IMR-90 (cell line): ENCODE measurements around the gene MT1H. TPM values are rescaled to one million over a fixed set of nuclear protein-coding genes. Genes with fewer than 3 reads are reported as not detected.

ENCODE experiments used
- ATAC-seq: fragments of 200-7000 bp; cut with Tn5 transposase; 2 replicates; pipeline ENCODE4 v1.9.1; 2020; ENCODE audit warnings: low read depth, mild to moderate bottlenecking, moderate library complexity
- BruUV-seq: library from RNA; stranded (reverse); fragments of 400-500 nt; replicated peaks from 2 replicates; lab custom pipeline; 2021; lab: Mats Ljungman, UMichigan
- CTCF ChIA-PET: fragments of 300-600 bp; formaldehyde crosslinking; extraction: SDS; loops from one replicate; lab custom pipeline; 2021; ENCODE audit warnings: antibody characterized with exemption; lab: Yijun Ruan, JAX
- POLR2A ChIA-PET: fragments of 300-600 bp; sonication (Branson Sonifier 250); formaldehyde crosslinking; loops from one replicate; lab custom pipeline; 2022; ENCODE audit warnings: antibody characterized with exemption; ENCODE audit not compliant: unreplicated experiment; lab: Charles Lee
- DNase-seq: peaks from one replicate; pipeline ENCODE4 v3.0.0; 2013
- H2AFZ ChIP-seq: replicated peaks from 2 replicates; pipeline ENCODE3; 2013; ENCODE audit warnings: low read length, mild to moderate bottlenecking; ENCODE audit not compliant: poor library complexity
- H2AK5ac ChIP-seq: 2 replicates; pipeline ENCODE4 v1.6.1; 2013; ENCODE audit warnings: low read depth, low read length, inconsistent platforms
- H2AK9ac ChIP-seq: replicated peaks from 2 replicates; pipeline ENCODE3; 2013; ENCODE audit warnings: mild to moderate bottlenecking, low read depth, low read length, moderate library complexity; ENCODE audit not compliant: poor library complexity
- H2BK120ac ChIP-seq: 2 replicates; pipeline ENCODE4 v1.6.1; 2013; ENCODE audit warnings: low read depth, low read length, inconsistent platforms
- H2BK15ac ChIP-seq: 3 replicates; pipeline ENCODE4 v1.6.1; 2013; ENCODE audit warnings: low read depth, low read length, inconsistent platforms
- H2BK20ac ChIP-seq: 2 replicates; pipeline ENCODE4 v1.6.1; 2013; ENCODE audit warnings: low read depth, mild to moderate bottlenecking, inconsistent platforms, low read length, moderate library complexity
- H2BK5ac ChIP-seq: 2 replicates; pipeline ENCODE4 v1.6.1; 2013; ENCODE audit warnings: mild to moderate bottlenecking, low read depth, low read length, inconsistent platforms; ENCODE audit not compliant: poor library complexity, severe bottlenecking
- H3K14ac ChIP-seq: replicated peaks from 2 replicates; pipeline ENCODE4 v1.6.1; 2013; ENCODE audit warnings: low read depth, low read length, inconsistent platforms
- H3K18ac ChIP-seq: 2 replicates; pipeline ENCODE4 v1.6.1; 2013; ENCODE audit warnings: low read depth, low read length, control low read depth
- H3K23ac ChIP-seq: 2 replicates; pipeline ENCODE4 v1.6.1; 2013; ENCODE audit warnings: low read depth, low read length, inconsistent platforms
- H3K27ac ChIP-seq: 2 replicates; pipeline ENCODE4 v1.5.1; 2013; ENCODE audit warnings: mild to moderate bottlenecking, control low read depth, low read length; ENCODE audit not compliant: insufficient read depth
- H3K27me3 ChIP-seq: 2 replicates; pipeline ENCODE4 v1.6.1; 2013; ENCODE audit warnings: low read length; ENCODE audit not compliant: control insufficient read depth, insufficient read depth
- H3K36me3 ChIP-seq: 2 replicates; pipeline ENCODE4 v1.6.1; 2013; ENCODE audit warnings: low read length, mixed read lengths; ENCODE audit not compliant: control insufficient read depth, insufficient read depth
- H3K4ac ChIP-seq: 2 replicates; pipeline ENCODE4 v1.6.1; 2013; ENCODE audit warnings: low read depth, low read length, inconsistent platforms
- H3K4me1 ChIP-seq: 2 replicates; pipeline ENCODE4 v1.6.1; 2013; ENCODE audit warnings: low read length, mixed read lengths; ENCODE audit not compliant: control insufficient read depth, insufficient read depth
- H3K4me2 ChIP-seq: 2 replicates; pipeline ENCODE4 v1.6.1; 2013; ENCODE audit warnings: low read depth, mild to moderate bottlenecking, control low read depth, low read length, moderate library complexity
- H3K4me3 ChIP-seq: 2 replicates; pipeline ENCODE4 v1.5.1; 2013; ENCODE audit warnings: low read depth, mild to moderate bottlenecking, control low read depth, low read length, moderate library complexity; ENCODE audit not compliant: insufficient read depth
- H3K56ac ChIP-seq: 2 replicates; pipeline ENCODE4 v1.6.1; 2013; ENCODE audit warnings: low read length, inconsistent platforms; ENCODE audit not compliant: insufficient read depth; ENCODE audit errors: extremely low read depth
- H3K79me1 ChIP-seq, 2 experiments: 2 replicates each; pipeline ENCODE4 v1.6.1; 2013; ENCODE audit warnings: low read length in 2 of 2, inconsistent platforms in 1 of 2, low read depth in 1 of 2
- H3K9ac ChIP-seq: 2 replicates; pipeline ENCODE4 v1.6.1; 2013; ENCODE audit warnings: low read depth, low read length, control low read depth
- H3K9me1 ChIP-seq: 2 replicates; pipeline ENCODE4 v1.6.1; 2013; ENCODE audit warnings: low read length, inconsistent platforms; ENCODE audit not compliant: insufficient read depth
- H3K9me3 ChIP-seq: 2 replicates; pipeline ENCODE4 v1.6.1; 2013; ENCODE audit warnings: low read length; ENCODE audit not compliant: control insufficient read depth, insufficient read depth
- H4K20me1 ChIP-seq: 2 replicates; pipeline ENCODE4 v1.6.1; 2013; ENCODE audit warnings: low read length, inconsistent platforms; ENCODE audit not compliant: insufficient read depth
- H4K5ac ChIP-seq: 2 replicates; pipeline ENCODE4 v1.6.1; 2013; ENCODE audit warnings: mild to moderate bottlenecking, low read depth, low read length, control low read depth
- H4K8ac ChIP-seq, 2 experiments: 2 replicates each; pipeline ENCODE4 v1.6.1; 2013; ENCODE audit warnings: low read depth in 2 of 2, low read length in 2 of 2, control low read depth in 1 of 2, inconsistent platforms in 1 of 2
- H4K91ac ChIP-seq: 2 replicates; pipeline ENCODE4 v1.6.1; 2013; ENCODE audit warnings: low read depth, low read length, inconsistent platforms; ENCODE audit not compliant: insufficient read depth
- BHLHE40 ChIP-seq: fragments of 150-350 bp; IDR thresholded peaks from 2 replicates; pipeline ENCODE4 v1.6.1; 2016; ENCODE audit warnings: mild to moderate bottlenecking, low read depth, low read length
- CHD1 ChIP-seq: IDR thresholded peaks from 2 replicates; pipeline ENCODE4 v1.6.1; 2012; ENCODE audit warnings: low read depth, low read length, improper control_type of control experiment
- ELK1 ChIP-seq: fragments of 150-350 bp; IDR thresholded peaks from 2 replicates; pipeline ENCODE4 v1.6.1; 2016; ENCODE audit warnings: low read depth, mild to moderate bottlenecking, low read length, moderate library complexity, borderline replicate concordance
- MAFK ChIP-seq: IDR thresholded peaks from 2 replicates; pipeline ENCODE4 v1.6.1; 2012; ENCODE audit warnings: low read depth, low read length, improper control_type of control experiment
- MAZ ChIP-seq: IDR thresholded peaks from 2 replicates; pipeline ENCODE4 v1.6.1; 2012; ENCODE audit warnings: low read depth, mild to moderate bottlenecking, low read length, improper control_type of control experiment, moderate library complexity, borderline replicate concordance
- MXI1 ChIP-seq: IDR thresholded peaks from 2 replicates; pipeline ENCODE4 v1.6.1; 2012; ENCODE audit warnings: low read depth, mild to moderate bottlenecking, low read length, moderate library complexity, borderline replicate concordance
- NFE2L2 ChIP-seq: fragments of 150-350 bp; IDR thresholded peaks from 2 replicates; pipeline ENCODE4 v1.6.1; 2016; ENCODE audit warnings: low read depth, mild to moderate bottlenecking, low read length
- POLR2A ChIP-seq: IDR thresholded peaks from 2 replicates; pipeline ENCODE4 v1.6.1; 2012; ENCODE audit warnings: mild to moderate bottlenecking, low read depth, low read length
- RCOR1 ChIP-seq: IDR thresholded peaks from 2 replicates; pipeline ENCODE4 v1.6.1; 2012; ENCODE audit warnings: mild to moderate bottlenecking, low read length, improper control_type of control experiment; ENCODE audit not compliant: insufficient replicate concordance
- USF2 ChIP-seq: fragments of 150-350 bp; IDR thresholded peaks from 2 replicates; pipeline ENCODE4 v1.6.1; 2017; ENCODE audit warnings: mild to moderate bottlenecking, antibody characterized with exemption, low read length, low read depth
- WGBS, 2 experiments: methylation state at CpG; one replicate each; pipeline versions ENCODE4 v1.1.5 to v1.1.7; 2013; ENCODE audit warnings: missing lambda C conversion rate in 2 of 2; ENCODE audit not compliant: insufficient read length in 1 of 2; ENCODE audit errors: extremely low coverage in 2 of 2; 5-methylcytosine and 5-hydroxymethylcytosine counted together
- dilution Hi-C: fragments of 300-500 bp; cut with HindIII; formaldehyde crosslinking; loops from one replicate; pipeline ENCODE4 v1.14.3; 2018; ENCODE audit warnings: low sequenced_read_pairs; ENCODE audit not compliant: unreplicated experiment
- in situ Hi-C: fragments of 300-500 bp; cut with MboI; formaldehyde crosslinking; loops from 3 replicates; pipeline ENCODE4 v1.14.3; 2019; ENCODE audit warnings: low sequenced_read_pairs, inconsistent platforms, mixed read lengths
- intact Hi-C: fragments of 100-400 bp; cut with micrococcal nuclease; formaldehyde crosslinking; loops from 2 replicates; pipeline ENCODE4 v1.10.0; 2022
- polyA plus RNA-seq, 3 experiments: library from polyadenylated mRNA; depleted of rRNA; stranded (reverse); fragments of >200 nt; gene quantifications; 2 replicates each; pipeline ENCODE4 v1.2.3, GENCODE V29; 2012; ENCODE audit warnings: low replicate concordance in 1 of 3
- total RNA-seq: library from RNA; depleted of rRNA; stranded (reverse); fragments of >200 nt; gene quantifications from 2 replicates; pipeline ENCODE4 v1.2.3, GENCODE V29; 2012
- TF ChIP-seq, protein P1 (sequence below): conservative IDR thresholded peaks from 2 replicates; pipeline ENCODE4 v1.5.1; 2012; ENCODE audit warnings: mild to moderate bottlenecking, low read depth, low read length, improper control_type of control experiment

The MT1H gene
- total and polyA plus RNA-seq, 2 of the 4 experiments (the other 2 are of a cell fraction), result not detected

DNA sequence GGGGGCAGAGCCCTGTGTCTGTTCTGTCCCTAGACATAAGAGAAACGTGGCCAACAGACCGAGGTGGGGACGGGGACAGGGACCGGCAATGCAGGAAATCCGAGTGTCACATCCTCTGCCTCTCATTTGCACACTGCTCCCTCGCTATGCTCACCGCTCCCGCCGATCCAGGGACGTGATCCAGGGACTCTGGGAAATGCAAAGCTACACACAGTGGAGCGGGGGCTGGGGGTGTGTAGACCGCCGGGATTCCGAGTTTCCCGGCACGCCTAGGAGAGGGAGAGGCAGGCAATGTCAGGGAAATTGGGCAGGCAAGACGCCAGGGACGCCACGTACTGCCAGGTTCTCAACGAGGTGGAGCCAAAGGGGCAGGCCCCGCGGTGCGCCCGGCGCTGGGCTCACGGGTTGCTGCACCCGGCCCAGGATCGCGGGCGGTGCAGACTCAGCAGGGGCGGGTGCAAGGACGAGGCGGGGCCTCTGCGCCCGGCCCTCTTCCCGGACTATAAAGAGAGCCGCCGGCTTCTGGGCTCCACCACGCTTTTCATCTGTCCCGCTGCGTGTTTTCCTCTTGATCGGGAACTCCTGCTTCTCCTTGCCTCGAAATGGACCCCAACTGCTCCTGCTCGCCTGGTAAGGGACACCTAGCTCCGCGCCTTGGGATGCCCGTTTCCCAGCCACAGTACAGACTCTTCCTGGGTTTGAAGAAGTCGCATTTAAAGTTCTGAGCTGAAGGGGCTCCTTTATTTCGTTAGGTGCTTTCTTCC lies 12.5 kb downstream of the MT1H start, which contains the start of gene MT1X:
Gene MT1X (plus strand): TSS at position 532 of the 764 bp plus-strand sequence. CDS start 71 bp downstream, at position 603.
- H3K23ac ChIP-seq, result peak within 1 kb of the TSS; percentile 73
- H3K9me1 ChIP-seq, result no peaks in the 10 kb centered on the region
- H2AFZ ChIP-seq, result peak within 1 kb of the TSS; percentile 94
- H4K8ac ChIP-seq, result peak within 1 kb of the TSS; percentile 53 to 95
- in situ Hi-C loops (no loop called here), intact Hi-C loops (loop anchor here (5.0 kb wide), 2 partner anchors 55 to 75 kb away; partner anchors contain the start of genes MT1E and MT2A), dilution Hi-C loops (no loop called here)
- CTCF ChIA-PET, result interaction anchor here (1.8 kb wide), 1 partner anchor 9 kb away, joined by 8 read pairs; no protein-coding TSS in a partner anchor
- 1% methylated on average over 20 of the region's 49 CpGs; no CpG with 5 or more reads in 1 of the 2 experiments for WGBS, 2 experiments
- H2BK5ac ChIP-seq, result no peak within 1 kb of the TSS
- peak; percentile 99 for ATAC-seq
- peak within 1 kb of the TSS; percentile 81 for H2AK5ac ChIP-seq
- peak within 1 kb of the TSS; percentile 80 for H3K4ac ChIP-seq
- H3K27ac ChIP-seq, result peak within 1 kb of the TSS; percentile 50
- H2BK20ac ChIP-seq, result peak within 1 kb of the TSS; percentile 21
- peak within 1 kb of the TSS; percentile 75 for H3K14ac ChIP-seq
- BruUV-seq, result no TSS peak
- H3K56ac ChIP-seq, result peak within 1 kb of the TSS; percentile 60
- peak within 1 kb of the TSS; percentile 39 for H3K18ac ChIP-seq
- peak within 1 kb of the TSS; percentile 69 for H2BK120ac ChIP-seq
- H2AK9ac ChIP-seq, result peak within 1 kb of the TSS; percentile 90
- peak within 1 kb of the TSS; percentile 93 for H3K4me2 ChIP-seq
- peak within 1 kb of the TSS; percentile 58 for H3K4me3 ChIP-seq
- no peak for TF ChIP-seq CHD1
- TF ChIP-seq, protein P1, sequence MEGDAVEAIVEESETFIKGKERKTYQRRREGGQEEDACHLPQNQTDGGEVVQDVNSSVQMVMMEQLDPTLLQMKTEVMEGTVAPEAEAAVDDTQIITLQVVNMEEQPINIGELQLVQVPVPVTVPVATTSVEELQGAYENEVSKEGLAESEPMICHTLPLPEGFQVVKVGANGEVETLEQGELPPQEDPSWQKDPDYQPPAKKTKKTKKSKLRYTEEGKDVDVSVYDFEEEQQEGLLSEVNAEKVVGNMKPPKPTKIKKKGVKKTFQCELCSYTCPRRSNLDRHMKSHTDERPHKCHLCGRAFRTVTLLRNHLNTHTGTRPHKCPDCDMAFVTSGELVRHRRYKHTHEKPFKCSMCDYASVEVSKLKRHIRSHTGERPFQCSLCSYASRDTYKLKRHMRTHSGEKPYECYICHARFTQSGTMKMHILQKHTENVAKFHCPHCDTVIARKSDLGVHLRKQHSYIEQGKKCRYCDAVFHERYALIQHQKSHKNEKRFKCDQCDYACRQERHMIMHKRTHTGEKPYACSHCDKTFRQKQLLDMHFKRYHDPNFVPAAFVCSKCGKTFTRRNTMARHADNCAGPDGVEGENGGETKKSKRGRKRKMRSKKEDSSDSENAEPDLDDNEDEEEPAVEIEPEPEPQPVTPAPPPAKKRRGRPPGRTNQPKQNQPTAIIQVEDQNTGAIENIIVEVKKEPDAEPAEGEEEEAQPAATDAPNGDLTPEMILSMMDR, result no peak
- TF ChIP-seq MAZ, result peak; percentile 23; the same call in 1 of the 2 replicates
- no peak for TF ChIP-seq USF2
- TF ChIP-seq POLR2A, result peak; percentile 91
- 0 out of 2 replicates have a peak, but pooled peaks have one; percentile 8 for TF ChIP-seq MXI1
- TF ChIP-seq NFE2L2, result no peak
- TF ChIP-seq ELK1, result no peak
- 0 out of 2 replicates have a peak, but pooled peaks have one; percentile 12 for TF ChIP-seq BHLHE40
- TF ChIP-seq RCOR1, result no peak
- TF ChIP-seq MAFK, result peak; percentile 57
- peaks cover 7% of the 10 kb centered on the region for H3K27me3 ChIP-seq
- peak within 1 kb of the TSS; percentile 53 for H4K91ac ChIP-seq
- peak within 1 kb of the TSS; percentile 56; the same call in 1 of the 2 replicates for H4K5ac ChIP-seq
- H3K4me1 ChIP-seq, result peaks cover 7% of the 10 kb centered on the region; the same call in 1 of the 2 replicates
- peak; percentile 77 for DNase-seq
- H3K79me1 ChIP-seq, result peaks cover 3% of the 10 kb centered on the region in 2 experiments; a peak in 1 of 4 replicates
- POLR2A ChIA-PET, result interaction anchor here (0.6 kb wide), 1 partner anchor 29 kb away, joined by 9 read pairs; no protein-coding TSS in a partner anchor
- H4K20me1 ChIP-seq, result no peaks in the 10 kb centered on the region
- H3K9me3 ChIP-seq, result 0 out of 2 replicates have a peak, but pooled peaks cover 3% of the 10 kb centered on the region
- H2BK15ac ChIP-seq, result peak within 1 kb of the TSS; percentile 19; the same call in 1 of the 3 replicates
- peak within 1 kb of the TSS; percentile 77 for H3K9ac ChIP-seq
- H3K36me3 ChIP-seq, result no peaks in the 10 kb centered on the region; the same call in 1 of the 2 replicates
